Measurements from ENCODE around the gene TCF20. TPM values are rescaled to one million over a fixed set of nuclear protein-coding genes. Genes with fewer than 3 reads are reported as not detected.

TCF20 gene
- total and polyA plus RNA-seq, 12 donors = 5.6 to 43.9 (median 24.3) TPM

- Histone ChIP-seq H3K27me3 (peaks cover 11% of the 10 kb centered on the region), H3K4me3 (peak overlapping the region in 1 of 4 donors; percentile 44), H3K4me1 (replicated peaks in 1 of 2) (peaks cover 0 to 5% of the 10 kb centered on the region in 2 donors), H3K9me3 (replicated peaks in 1 of 3) (no peaks in the 10 kb centered on the region), H3K36me3 (replicated peaks in 1 of 2) (no peaks in the 10 kb centered on the region), H3K27ac (peak overlapping the region in 1 of 5 donors; percentile 49)
- intact Hi-C loops (cut with DNase I) = no loop called here
- 46 to 62% (median 55%) methylated on average over 14 of the region's 14 CpGs for WGBS, 4 donors
- no peak for DNase-seq
- TF ChIP-seq POLR2A (IDR thresholded peaks at IDR 0.05) = no peak
- TF ChIP-seq, protein P1, sequence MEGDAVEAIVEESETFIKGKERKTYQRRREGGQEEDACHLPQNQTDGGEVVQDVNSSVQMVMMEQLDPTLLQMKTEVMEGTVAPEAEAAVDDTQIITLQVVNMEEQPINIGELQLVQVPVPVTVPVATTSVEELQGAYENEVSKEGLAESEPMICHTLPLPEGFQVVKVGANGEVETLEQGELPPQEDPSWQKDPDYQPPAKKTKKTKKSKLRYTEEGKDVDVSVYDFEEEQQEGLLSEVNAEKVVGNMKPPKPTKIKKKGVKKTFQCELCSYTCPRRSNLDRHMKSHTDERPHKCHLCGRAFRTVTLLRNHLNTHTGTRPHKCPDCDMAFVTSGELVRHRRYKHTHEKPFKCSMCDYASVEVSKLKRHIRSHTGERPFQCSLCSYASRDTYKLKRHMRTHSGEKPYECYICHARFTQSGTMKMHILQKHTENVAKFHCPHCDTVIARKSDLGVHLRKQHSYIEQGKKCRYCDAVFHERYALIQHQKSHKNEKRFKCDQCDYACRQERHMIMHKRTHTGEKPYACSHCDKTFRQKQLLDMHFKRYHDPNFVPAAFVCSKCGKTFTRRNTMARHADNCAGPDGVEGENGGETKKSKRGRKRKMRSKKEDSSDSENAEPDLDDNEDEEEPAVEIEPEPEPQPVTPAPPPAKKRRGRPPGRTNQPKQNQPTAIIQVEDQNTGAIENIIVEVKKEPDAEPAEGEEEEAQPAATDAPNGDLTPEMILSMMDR (IDR thresholded peaks at IDR 0.05) = no peak
These were observed 12.5 kb upstream of the TCF20 start for GRCh38 chr22:42282943-42283277.

GRCh38 chr22:42282252-42282942, 11.9 kb upstream of the TCF20 start:
- H3K27ac ChIP-seq = peak overlapping the region in 1 of 5 donors; percentile 49
- intact Hi-C loops (cut with DNase I) = no loop called here
- TF ChIP-seq POLR2A (IDR thresholded peaks at IDR 0.05) = no peak
- TF ChIP-seq, protein P1 (IDR thresholded peaks at IDR 0.05) = no peak
- H3K4me1 ChIP-seq (replicated peaks in 1 of 2) = peaks cover 0 to 5% of the 10 kb centered on the region in 2 donors
- no peaks in the 10 kb centered on the region for H3K36me3 ChIP-seq (replicated peaks in 1 of 2)
- H3K4me3 ChIP-seq = no peak overlapping the region
- WGBS, 4 donors = 70 to 87% (median 78%) methylated on average over 19 to 22 of the region's 22 CpGs
- H3K27me3 ChIP-seq = peaks cover 11% of the 10 kb centered on the region
- no peaks in the 10 kb centered on the region for H3K9me3 ChIP-seq (replicated peaks in 1 of 3)
- peak in 1 of 7 donors; percentile 15 for DNase-seq

GRCh38 chr22:42281706-42282251, 11.3 kb upstream of the TCF20 start:
- Histone ChIP-seq H3K36me3 (replicated peaks in 1 of 2) (no peaks in the 10 kb centered on the region), H3K9me3 (replicated peaks in 1 of 3) (no peaks in the 10 kb centered on the region), H3K4me1 (replicated peaks in 1 of 2) (peaks cover 0 to 5% of the 10 kb centered on the region in 2 donors), H3K4me3 (no peak overlapping the region), H3K27ac (peak overlapping the region in 1 of 5 donors; percentile 49), H3K27me3 (peaks cover 11% of the 10 kb centered on the region)
- 79 to 98% (median 83%) methylated on average over 3 to 4 of the region's 4 CpGs for WGBS, 4 donors
- intact Hi-C loops (cut with DNase I) = no loop called here
- TF ChIP-seq, protein P1 (IDR thresholded peaks at IDR 0.05) = no peak
- no peak for TF ChIP-seq POLR2A (IDR thresholded peaks at IDR 0.05)
- no peak for DNase-seq

GRCh38 chr22:42281284-42281683, 10.8 kb upstream of the TCF20 start:
- H3K4me1 ChIP-seq (replicated peaks in 1 of 2) = peaks cover 0 to 5% of the 10 kb centered on the region in 2 donors
- intact Hi-C loops (cut with DNase I) = no loop called here
- peak in 1 of 7 donors; percentile 11 for DNase-seq
- peaks cover 11% of the 10 kb centered on the region for H3K27me3 ChIP-seq
- H3K4me3 ChIP-seq = no peak overlapping the region
- H3K27ac ChIP-seq = no peak overlapping the region
- H3K36me3 ChIP-seq (replicated peaks in 1 of 2) = no peaks in the 10 kb centered on the region
- H3K9me3 ChIP-seq (replicated peaks in 1 of 3) = no peaks in the 10 kb centered on the region
- TF ChIP-seq POLR2A (IDR thresholded peaks at IDR 0.05) = no peak
- TF ChIP-seq, protein P1 (IDR thresholded peaks at IDR 0.05) = no peak
- WGBS, 4 donors = 86 to 96% (median 92%) methylated on average over 10 of the region's 10 CpGs
